A549 (cell line): ENCODE results near the gene SEPTIN10.

Experiments
- CTCF ChIP-seq: fragments of >200 bp; sonication (Bioruptor Twin); formaldehyde crosslinking; IDR thresholded peaks from 3 replicates; pipeline ENCODE4 v1.5.1; 2016
- MAFK ChIP-seq: fragments of 450-650 bp; IDR thresholded peaks from 2 replicates; pipeline ENCODE4 v1.6.1; 2014; ENCODE audit not compliant: partially characterized antibody
- NFE2L2 ChIP-seq: fragments of 150-350 bp; conservative IDR thresholded peaks from 2 replicates; pipeline ENCODE4 v1.6.1; 2014; ENCODE audit warnings: low read length

DNA sequence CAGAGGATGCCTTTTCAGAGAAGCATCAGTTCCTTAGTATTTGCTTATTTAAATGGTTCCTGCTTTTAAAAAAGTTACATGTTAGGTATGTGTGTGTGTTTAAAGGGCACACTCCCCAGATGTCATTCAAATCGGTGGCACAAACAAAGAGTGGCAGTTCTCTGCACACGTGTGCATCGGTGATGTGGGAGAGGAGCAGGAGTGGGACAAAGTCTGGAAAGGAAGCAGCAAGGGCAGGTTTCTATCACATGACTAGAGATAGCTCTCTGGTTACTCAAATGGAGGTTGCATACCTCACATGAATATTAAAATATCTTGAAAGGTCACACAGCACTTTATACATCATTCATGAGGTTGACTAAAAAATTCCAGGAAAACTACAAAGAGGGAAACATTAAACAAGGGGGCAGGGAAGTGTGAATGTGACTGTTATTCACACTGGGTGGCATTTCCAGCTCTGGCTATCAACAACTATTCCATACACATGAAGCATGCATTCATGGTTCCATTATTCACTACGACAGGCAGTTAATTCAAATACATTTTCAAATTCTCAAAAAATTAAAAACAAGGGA is 64.7 kb downstream of the SEPTIN10 start:
- no peak for TF ChIP-seq CTCF
- TF ChIP-seq MAFK, result no peak
- no peak for TF ChIP-seq NFE2L2
